IMR-90 (cell line): ENCODE measurements around the gene SLC35G1. TPM values are rescaled to one million over a fixed set of nuclear protein-coding genes. Genes with fewer than 3 reads are reported as not detected.

Experiments
- ATAC-seq: fragments of 200-7000 bp; cut with Tn5 transposase; 2 replicates; pipeline ENCODE4 v1.9.1; 2020; ENCODE audit warnings: low read depth, mild to moderate bottlenecking, moderate library complexity
- BruUV-seq: library from RNA; stranded (reverse); fragments of 400-500 nt; replicated peaks from 2 replicates; lab custom pipeline; 2021; lab: Mats Ljungman, UMichigan
- CTCF ChIA-PET: fragments of 300-600 bp; formaldehyde crosslinking; extraction: SDS; loops from one replicate; lab custom pipeline; 2021; ENCODE audit warnings: antibody characterized with exemption; lab: Yijun Ruan, JAX
- POLR2A ChIA-PET: fragments of 300-600 bp; sonication (Branson Sonifier 250); formaldehyde crosslinking; loops from one replicate; lab custom pipeline; 2022; ENCODE audit warnings: antibody characterized with exemption; ENCODE audit not compliant: unreplicated experiment; lab: Charles Lee
- DNase-seq: peaks from one replicate; pipeline ENCODE4 v3.0.0; 2013
- H2AFZ ChIP-seq: replicated peaks from 2 replicates; pipeline ENCODE3; 2013; ENCODE audit warnings: low read length, mild to moderate bottlenecking; ENCODE audit not compliant: poor library complexity
- H2AK5ac ChIP-seq: 2 replicates; pipeline ENCODE4 v1.6.1; 2013; ENCODE audit warnings: low read depth, low read length, inconsistent platforms
- H2AK9ac ChIP-seq: replicated peaks from 2 replicates; pipeline ENCODE3; 2013; ENCODE audit warnings: mild to moderate bottlenecking, low read depth, low read length, moderate library complexity; ENCODE audit not compliant: poor library complexity
- H2BK120ac ChIP-seq: 2 replicates; pipeline ENCODE4 v1.6.1; 2013; ENCODE audit warnings: low read depth, low read length, inconsistent platforms
- H2BK15ac ChIP-seq: 3 replicates; pipeline ENCODE4 v1.6.1; 2013; ENCODE audit warnings: low read depth, low read length, inconsistent platforms
- H2BK20ac ChIP-seq: 2 replicates; pipeline ENCODE4 v1.6.1; 2013; ENCODE audit warnings: low read depth, mild to moderate bottlenecking, inconsistent platforms, low read length, moderate library complexity
- H2BK5ac ChIP-seq: 2 replicates; pipeline ENCODE4 v1.6.1; 2013; ENCODE audit warnings: mild to moderate bottlenecking, low read depth, low read length, inconsistent platforms; ENCODE audit not compliant: poor library complexity, severe bottlenecking
- H3K14ac ChIP-seq: replicated peaks from 2 replicates; pipeline ENCODE4 v1.6.1; 2013; ENCODE audit warnings: low read depth, low read length, inconsistent platforms
- H3K18ac ChIP-seq: 2 replicates; pipeline ENCODE4 v1.6.1; 2013; ENCODE audit warnings: low read depth, low read length, control low read depth
- H3K23ac ChIP-seq: 2 replicates; pipeline ENCODE4 v1.6.1; 2013; ENCODE audit warnings: low read depth, low read length, inconsistent platforms
- H3K27ac ChIP-seq: 2 replicates; pipeline ENCODE4 v1.5.1; 2013; ENCODE audit warnings: mild to moderate bottlenecking, control low read depth, low read length; ENCODE audit not compliant: insufficient read depth
- H3K27me3 ChIP-seq: 2 replicates; pipeline ENCODE4 v1.6.1; 2013; ENCODE audit warnings: low read length; ENCODE audit not compliant: control insufficient read depth, insufficient read depth
- H3K36me3 ChIP-seq: 2 replicates; pipeline ENCODE4 v1.6.1; 2013; ENCODE audit warnings: low read length, mixed read lengths; ENCODE audit not compliant: control insufficient read depth, insufficient read depth
- H3K4ac ChIP-seq: 2 replicates; pipeline ENCODE4 v1.6.1; 2013; ENCODE audit warnings: low read depth, low read length, inconsistent platforms
- H3K4me1 ChIP-seq: 2 replicates; pipeline ENCODE4 v1.6.1; 2013; ENCODE audit warnings: low read length, mixed read lengths; ENCODE audit not compliant: control insufficient read depth, insufficient read depth
- H3K4me2 ChIP-seq: 2 replicates; pipeline ENCODE4 v1.6.1; 2013; ENCODE audit warnings: low read depth, mild to moderate bottlenecking, control low read depth, low read length, moderate library complexity
- H3K4me3 ChIP-seq: 2 replicates; pipeline ENCODE4 v1.5.1; 2013; ENCODE audit warnings: low read depth, mild to moderate bottlenecking, control low read depth, low read length, moderate library complexity; ENCODE audit not compliant: insufficient read depth
- H3K56ac ChIP-seq: 2 replicates; pipeline ENCODE4 v1.6.1; 2013; ENCODE audit warnings: low read length, inconsistent platforms; ENCODE audit not compliant: insufficient read depth; ENCODE audit errors: extremely low read depth
- H3K79me1 ChIP-seq, 2 experiments: 2 replicates each; pipeline ENCODE4 v1.6.1; 2013; ENCODE audit warnings: low read length in 2 of 2, inconsistent platforms in 1 of 2, low read depth in 1 of 2
- H3K9ac ChIP-seq: 2 replicates; pipeline ENCODE4 v1.6.1; 2013; ENCODE audit warnings: low read depth, low read length, control low read depth
- H3K9me1 ChIP-seq: 2 replicates; pipeline ENCODE4 v1.6.1; 2013; ENCODE audit warnings: low read length, inconsistent platforms; ENCODE audit not compliant: insufficient read depth
- H3K9me3 ChIP-seq: 2 replicates; pipeline ENCODE4 v1.6.1; 2013; ENCODE audit warnings: low read length; ENCODE audit not compliant: control insufficient read depth, insufficient read depth
- H4K20me1 ChIP-seq: 2 replicates; pipeline ENCODE4 v1.6.1; 2013; ENCODE audit warnings: low read length, inconsistent platforms; ENCODE audit not compliant: insufficient read depth
- H4K5ac ChIP-seq: 2 replicates; pipeline ENCODE4 v1.6.1; 2013; ENCODE audit warnings: mild to moderate bottlenecking, low read depth, low read length, control low read depth
- H4K8ac ChIP-seq, 2 experiments: 2 replicates each; pipeline ENCODE4 v1.6.1; 2013; ENCODE audit warnings: low read depth in 2 of 2, low read length in 2 of 2, control low read depth in 1 of 2, inconsistent platforms in 1 of 2
- H4K91ac ChIP-seq: 2 replicates; pipeline ENCODE4 v1.6.1; 2013; ENCODE audit warnings: low read depth, low read length, inconsistent platforms; ENCODE audit not compliant: insufficient read depth
- BHLHE40 ChIP-seq: fragments of 150-350 bp; IDR thresholded peaks from 2 replicates; pipeline ENCODE4 v1.6.1; 2016; ENCODE audit warnings: mild to moderate bottlenecking, low read depth, low read length
- CEBPB ChIP-seq: IDR thresholded peaks from 2 replicates; pipeline ENCODE4 v1.6.1; 2012; ENCODE audit warnings: low read depth, low read length, improper control_type of control experiment
- CHD1 ChIP-seq: IDR thresholded peaks from 2 replicates; pipeline ENCODE4 v1.6.1; 2012; ENCODE audit warnings: low read depth, low read length, improper control_type of control experiment
- FOS ChIP-seq: fragments of 150-350 bp; IDR thresholded peaks from 2 replicates; pipeline ENCODE4 v1.6.1; 2016; ENCODE audit warnings: low read depth, low read length
- MAFK ChIP-seq: IDR thresholded peaks from 2 replicates; pipeline ENCODE4 v1.6.1; 2012; ENCODE audit warnings: low read depth, low read length, improper control_type of control experiment
- MAZ ChIP-seq: IDR thresholded peaks from 2 replicates; pipeline ENCODE4 v1.6.1; 2012; ENCODE audit warnings: low read depth, mild to moderate bottlenecking, low read length, improper control_type of control experiment, moderate library complexity, borderline replicate concordance
- MXI1 ChIP-seq: IDR thresholded peaks from 2 replicates; pipeline ENCODE4 v1.6.1; 2012; ENCODE audit warnings: low read depth, mild to moderate bottlenecking, low read length, moderate library complexity, borderline replicate concordance
- NFE2L2 ChIP-seq: fragments of 150-350 bp; IDR thresholded peaks from 2 replicates; pipeline ENCODE4 v1.6.1; 2016; ENCODE audit warnings: low read depth, mild to moderate bottlenecking, low read length
- POLR2A ChIP-seq: IDR thresholded peaks from 2 replicates; pipeline ENCODE4 v1.6.1; 2012; ENCODE audit warnings: mild to moderate bottlenecking, low read depth, low read length
- RAD21 ChIP-seq: IDR thresholded peaks from 2 replicates; pipeline ENCODE4 v1.6.1; 2012; ENCODE audit warnings: low read length, improper control_type of control experiment
- SMC3 ChIP-seq: fragments of 150-350 bp; IDR thresholded peaks from 2 replicates; pipeline ENCODE4 v1.6.1; 2016; ENCODE audit warnings: low read depth, mild to moderate bottlenecking, antibody characterized with exemption, low read length, moderate library complexity
- WGBS, 2 experiments: methylation state at CpG; one replicate each; pipeline versions ENCODE4 v1.1.5 to v1.1.7; 2013; ENCODE audit warnings: missing lambda C conversion rate in 2 of 2; ENCODE audit not compliant: insufficient read length in 1 of 2; ENCODE audit errors: extremely low coverage in 2 of 2; 5-methylcytosine and 5-hydroxymethylcytosine counted together
- dilution Hi-C: fragments of 300-500 bp; cut with HindIII; formaldehyde crosslinking; loops from one replicate; pipeline ENCODE4 v1.14.3; 2018; ENCODE audit warnings: low sequenced_read_pairs; ENCODE audit not compliant: unreplicated experiment
- in situ Hi-C: fragments of 300-500 bp; cut with MboI; formaldehyde crosslinking; loops from 3 replicates; pipeline ENCODE4 v1.14.3; 2019; ENCODE audit warnings: low sequenced_read_pairs, inconsistent platforms, mixed read lengths
- intact Hi-C: fragments of 100-400 bp; cut with micrococcal nuclease; formaldehyde crosslinking; loops from 2 replicates; pipeline ENCODE4 v1.10.0; 2022
- polyA plus RNA-seq, 3 experiments: library from polyadenylated mRNA; depleted of rRNA; stranded (reverse); fragments of >200 nt; gene quantifications; 2 replicates each; pipeline ENCODE4 v1.2.3, GENCODE V29; 2012; ENCODE audit warnings: low replicate concordance in 1 of 3
- total RNA-seq: library from RNA; depleted of rRNA; stranded (reverse); fragments of >200 nt; gene quantifications from 2 replicates; pipeline ENCODE4 v1.2.3, GENCODE V29; 2012
- TF ChIP-seq, protein P1 (sequence below): fragments of 150-350 bp; IDR thresholded peaks from 2 replicates; pipeline ENCODE4 v1.6.1; 2017; ENCODE audit warnings: mild to moderate bottlenecking, antibody characterized with exemption, low read length, low read depth
- TF ChIP-seq, protein P2 (sequence below): fragments of 150-350 bp; IDR thresholded peaks from 2 replicates; pipeline ENCODE4 v1.6.1; 2016; ENCODE audit warnings: low read depth, mild to moderate bottlenecking, low read length, moderate library complexity, borderline replicate concordance

SLC35G1 gene
- total and polyA plus RNA-seq, 2 of the 4 experiments (the other 2 are of a cell fraction): 2.7 to 3.7 TPM

DNA sequence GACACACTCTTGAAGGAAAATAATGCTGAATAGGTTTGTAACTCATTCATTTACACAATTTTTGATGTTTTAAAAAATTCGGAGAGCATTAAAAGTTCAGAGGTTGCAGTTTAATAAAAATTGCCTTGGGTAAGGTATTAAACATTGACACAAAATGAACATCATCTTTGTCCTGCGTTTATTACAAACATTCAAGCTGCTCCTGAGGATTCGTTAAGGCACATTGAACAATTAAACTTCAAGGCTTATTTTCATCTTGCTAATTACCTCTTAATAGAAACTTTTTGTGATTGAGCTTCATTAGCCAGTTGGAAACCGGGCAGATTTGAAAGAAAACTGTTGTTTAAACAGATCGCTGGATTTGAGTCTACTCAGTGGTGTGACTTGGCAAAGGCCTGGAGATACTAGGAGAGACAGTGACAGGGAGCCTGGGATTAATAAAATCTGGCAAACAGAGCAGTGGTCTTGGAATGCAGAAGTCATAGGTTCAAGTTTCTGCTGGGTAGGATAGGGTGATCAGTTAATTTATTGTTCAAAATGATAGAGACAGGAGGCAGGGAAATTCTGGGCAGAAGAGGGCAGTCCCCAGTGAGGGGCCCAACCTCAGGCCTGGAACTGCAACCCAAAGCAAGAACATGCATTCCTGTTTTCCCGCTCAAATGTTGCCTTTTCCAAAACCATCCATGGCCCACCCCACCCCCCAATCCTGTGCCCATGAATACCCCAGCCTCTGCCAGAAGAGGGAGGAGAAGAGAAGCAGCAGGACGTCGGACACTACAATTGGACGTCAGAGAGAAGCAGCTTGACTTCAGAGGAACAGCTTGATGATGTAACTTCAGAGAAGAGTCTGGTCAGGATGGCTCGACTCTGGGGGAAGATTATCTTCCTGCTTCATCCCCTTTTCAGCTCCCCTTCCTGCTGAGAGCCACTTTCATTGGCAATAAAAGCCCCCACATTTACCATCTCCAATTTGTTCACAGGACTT is 43.5 kb upstream of the SLC35G1 start:
- H2AFZ ChIP-seq: no peak overlapping the region

More for the DNA sequence above, 43.5 kb upstream of the SLC35G1 start:
- Histone ChIP-seq H3K56ac (no peak overlapping the region), H3K9ac (no peak overlapping the region), H3K27ac (no peak overlapping the region), H4K20me1 (no peaks in the 10 kb centered on the region), H2BK120ac (no peak overlapping the region), H2AK5ac (no peak overlapping the region), H3K9me1 (no peaks in the 10 kb centered on the region), H3K18ac (no peak overlapping the region), H3K23ac (no peak overlapping the region), H3K36me3 (no peaks in the 10 kb centered on the region), H3K4me1 (no peaks in the 10 kb centered on the region), H3K14ac (no peak overlapping the region), H4K91ac (no peak overlapping the region), H3K27me3 (peaks cover 25% of the 10 kb centered on the region), H3K4me2 (no peak overlapping the region), H2AK9ac (no peak overlapping the region), H3K79me1 (no peaks in the 10 kb centered on the region), H2BK5ac (no peak overlapping the region), H2BK15ac (no peak overlapping the region), H4K5ac (no peak overlapping the region), H3K9me3 (no peaks in the 10 kb centered on the region), H3K4ac (no peak overlapping the region), H4K8ac (no peak overlapping the region), H2BK20ac (no peak overlapping the region), H3K4me3 (no peak overlapping the region)
- TF ChIP-seq CEBPB (no peak), MXI1 (no peak), FOS (no peak), BHLHE40 (no peak), NFE2L2 (no peak), MAZ (no peak), SMC3 (no peak), CHD1 (no peak), POLR2A (no peak), MAFK (no peak), RAD21 (no peak)
- TF ChIP-seq, protein P1, sequence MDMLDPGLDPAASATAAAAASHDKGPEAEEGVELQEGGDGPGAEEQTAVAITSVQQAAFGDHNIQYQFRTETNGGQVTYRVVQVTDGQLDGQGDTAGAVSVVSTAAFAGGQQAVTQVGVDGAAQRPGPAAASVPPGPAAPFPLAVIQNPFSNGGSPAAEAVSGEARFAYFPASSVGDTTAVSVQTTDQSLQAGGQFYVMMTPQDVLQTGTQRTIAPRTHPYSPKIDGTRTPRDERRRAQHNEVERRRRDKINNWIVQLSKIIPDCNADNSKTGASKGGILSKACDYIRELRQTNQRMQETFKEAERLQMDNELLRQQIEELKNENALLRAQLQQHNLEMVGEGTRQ: no peak
- TF ChIP-seq, protein P2, sequence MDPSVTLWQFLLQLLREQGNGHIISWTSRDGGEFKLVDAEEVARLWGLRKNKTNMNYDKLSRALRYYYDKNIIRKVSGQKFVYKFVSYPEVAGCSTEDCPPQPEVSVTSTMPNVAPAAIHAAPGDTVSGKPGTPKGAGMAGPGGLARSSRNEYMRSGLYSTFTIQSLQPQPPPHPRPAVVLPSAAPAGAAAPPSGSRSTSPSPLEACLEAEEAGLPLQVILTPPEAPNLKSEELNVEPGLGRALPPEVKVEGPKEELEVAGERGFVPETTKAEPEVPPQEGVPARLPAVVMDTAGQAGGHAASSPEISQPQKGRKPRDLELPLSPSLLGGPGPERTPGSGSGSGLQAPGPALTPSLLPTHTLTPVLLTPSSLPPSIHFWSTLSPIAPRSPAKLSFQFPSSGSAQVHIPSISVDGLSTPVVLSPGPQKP: no peak
- in situ Hi-C loops (no loop called here), dilution Hi-C loops (no loop called here), intact Hi-C loops (no loop called here)
- CTCF ChIA-PET: no interaction called here
- 0% methylated on average over 2 of the region's 10 CpGs; no CpG with 5 or more reads in 1 of the 2 experiments for WGBS, 2 experiments
- POLR2A ChIA-PET: no interaction called here
- DNase-seq (no peak), ATAC-seq (no peak)
- no TSS peak for BruUV-seq
